Trophoblast cell (in vitro differentiated cells and primary cell): Measurements from ENCODE around the gene EMID1.

Source experiments
- DNase-seq, 2 donors: peaks; one replicate each; pipeline ENCODE4 v3.0.0-alpha.2; 2016
- H2AFZ ChIP-seq: 2 replicates; pipeline ENCODE4 v1.6.1; 2013; ENCODE audit warnings: low read length, moderate library complexity, mild to moderate bottlenecking; ENCODE audit not compliant: insufficient read depth, poor library complexity
- H2AK5ac ChIP-seq: 2 replicates; pipeline ENCODE4 v1.6.1; 2013; ENCODE audit warnings: mild to moderate bottlenecking, low read length
- H2BK120ac ChIP-seq: 2 replicates; pipeline ENCODE4 v1.6.1; 2013; ENCODE audit warnings: low read length, mild to moderate bottlenecking, moderate library complexity; ENCODE audit not compliant: insufficient read depth, poor library complexity
- H2BK12ac ChIP-seq: 2 replicates; pipeline ENCODE4 v1.6.1; 2013; ENCODE audit warnings: mild to moderate bottlenecking, low read length, moderate library complexity
- H2BK5ac ChIP-seq: 2 replicates; pipeline ENCODE4 v1.6.1; 2013; ENCODE audit warnings: low read length, low read depth, moderate library complexity, mild to moderate bottlenecking; ENCODE audit not compliant: poor library complexity
- H3K14ac ChIP-seq: 2 replicates; pipeline ENCODE4 v1.6.1; 2013; ENCODE audit warnings: mild to moderate bottlenecking, low read length
- H3K18ac ChIP-seq: 2 replicates; pipeline ENCODE4 v1.6.1; 2013; ENCODE audit warnings: mild to moderate bottlenecking, low read length
- H3K23ac ChIP-seq: 2 replicates; pipeline ENCODE4 v1.6.1; 2013; ENCODE audit warnings: low read length
- H3K27ac ChIP-seq: 2 replicates; pipeline ENCODE4 v1.5.1; 2013; ENCODE audit warnings: low read depth, mild to moderate bottlenecking, inconsistent platforms, low read length, moderate library complexity
- H3K27me3 ChIP-seq: 2 replicates; pipeline ENCODE4 v1.6.1; 2013; ENCODE audit warnings: inconsistent platforms, mild to moderate bottlenecking, low read length, moderate library complexity; ENCODE audit not compliant: insufficient read depth
- H3K36me3 ChIP-seq, 2 experiments: 1 replicate in 1 of 2; 2 replicates in 1 of 2; pipeline ENCODE4 v1.6.1; 2013; ENCODE audit warnings: low read length in 2 of 2, mild to moderate bottlenecking in 2 of 2, moderate library complexity in 1 of 2; ENCODE audit not compliant: insufficient read depth in 2 of 2, control insufficient read depth in 1 of 2
- H3K4ac ChIP-seq: 2 replicates; pipeline ENCODE4 v1.6.1; 2013; ENCODE audit warnings: low read depth, mild to moderate bottlenecking, low read length, moderate library complexity
- H3K4me1 ChIP-seq, 2 experiments: 1 replicate in 1 of 2; 2 replicates in 1 of 2; pipeline ENCODE4 v1.6.1; 2013; ENCODE audit warnings: low read length in 2 of 2, mild to moderate bottlenecking in 2 of 2, moderate library complexity in 1 of 2; ENCODE audit not compliant: insufficient read depth in 2 of 2, control insufficient read depth in 1 of 2
- H3K4me2 ChIP-seq: 2 replicates; pipeline ENCODE4 v1.6.1; 2013; ENCODE audit warnings: inconsistent platforms, mild to moderate bottlenecking, low read length, moderate library complexity
- H3K4me3 ChIP-seq: 2 replicates; pipeline ENCODE4 v1.5.1; 2013; ENCODE audit warnings: mild to moderate bottlenecking, low read depth, low read length, inconsistent platforms
- H3K79me1 ChIP-seq: one replicate; pipeline ENCODE4 v1.6.1; 2013; ENCODE audit warnings: low read length
- H3K79me2 ChIP-seq: 2 replicates; pipeline ENCODE4 v1.6.1; 2013; ENCODE audit warnings: low read length, mild to moderate bottlenecking; ENCODE audit not compliant: control insufficient read depth, insufficient read depth, poor library complexity
- H3K9ac ChIP-seq: 2 replicates; pipeline ENCODE4 v1.6.1; 2013; ENCODE audit warnings: mild to moderate bottlenecking, low read length
- H3K9me3 ChIP-seq: 2 replicates; pipeline ENCODE4 v1.6.1; 2013; ENCODE audit warnings: low read depth, mild to moderate bottlenecking, control low read depth, inconsistent platforms, low read length; ENCODE audit not compliant: insufficient read depth
- H4K12ac ChIP-seq: 2 replicates; pipeline ENCODE4 v1.6.1; 2013; ENCODE audit warnings: low read depth, mild to moderate bottlenecking, low read length, moderate library complexity
- H4K8ac ChIP-seq: 2 replicates; pipeline ENCODE4 v1.6.1; 2013; ENCODE audit warnings: low read depth, mild to moderate bottlenecking, low read length, moderate library complexity
- H4K91ac ChIP-seq: one replicate; pipeline ENCODE4 v1.6.1; 2013; ENCODE audit warnings: low read depth, mild to moderate bottlenecking, low read length, moderate library complexity
- WGBS: extraction: QIAGEN DNeasy Blood & Tissue Kit; methylation state at CpG from one replicate; pipeline ENCODE4 v1.1.7; 2013; ENCODE audit warnings: missing lambda C conversion rate; ENCODE audit not compliant: insufficient read length, insufficient coverage; ENCODE audit errors: extremely low coverage; 5-methylcytosine and 5-hydroxymethylcytosine counted together

EMID1 gene

GRCh38 chr22:29263791-29264276, 58.1 kb downstream of the EMID1 start:
- Histone ChIP-seq H3K14ac (no peak overlapping the region), H3K23ac (no peak overlapping the region), H3K4me1 (peaks cover 9% of the 10 kb centered on the region in 2 experiments), H2AFZ (no peak overlapping the region), H2AK5ac (no peak overlapping the region), H4K8ac (no peak overlapping the region), H3K9ac (no peak overlapping the region), H4K91ac (no peak overlapping the region), H4K12ac (no peak overlapping the region), H3K79me2 (peaks cover 20% of the 10 kb centered on the region), H2BK12ac (no peak overlapping the region), H3K36me3 (peaks cover 28 to 38% of the 10 kb centered on the region in 2 experiments), H3K27me3 (no peaks in the 10 kb centered on the region), H3K9me3 (no peaks in the 10 kb centered on the region), H3K18ac (no peak overlapping the region), H3K27ac (no peak overlapping the region), H3K4me2 (no peak overlapping the region), H2BK120ac (no peak overlapping the region), H3K79me1 (peaks cover 19% of the 10 kb centered on the region), H3K4me3 (no peak overlapping the region), H3K4ac (no peak overlapping the region), H2BK5ac (no peak overlapping the region)
- DNase-seq, result no peak
- no CpG with 5 or more reads among the region's 14 CpGs for WGBS

DNA sequence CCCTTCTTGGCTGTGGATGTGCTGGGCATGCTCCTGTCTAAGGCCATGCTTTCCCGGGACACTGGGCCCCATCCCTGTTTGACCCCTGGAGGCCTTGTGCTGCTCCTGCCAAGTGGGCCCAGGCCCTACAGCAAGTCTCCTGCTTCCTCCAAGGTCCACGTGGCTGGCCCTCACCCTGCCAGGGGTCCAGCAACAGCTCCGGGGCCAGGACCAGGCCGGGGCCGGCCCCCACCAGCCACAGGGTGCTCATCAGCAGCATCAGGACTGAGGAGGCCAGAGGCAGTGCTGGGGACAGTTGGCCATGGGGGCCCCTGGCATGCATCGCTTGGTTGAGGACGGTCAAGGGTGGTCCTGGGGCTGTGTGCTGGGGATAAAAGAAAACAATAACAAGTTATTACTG, 59.6 kb downstream of the EMID1 start:
- Histone ChIP-seq H3K79me1 (peaks cover 22% of the 10 kb centered on the region), H4K91ac (no peak overlapping the region), H3K4me1 (peaks cover 9 to 14% of the 10 kb centered on the region in 2 experiments), H4K8ac (no peak overlapping the region), H2AK5ac (no peak overlapping the region), H3K27ac (no peak overlapping the region), H3K18ac (no peak overlapping the region), H4K12ac (no peak overlapping the region), H3K14ac (no peak overlapping the region), H2AFZ (no peak overlapping the region), H3K23ac (no peak overlapping the region), H2BK12ac (no peak overlapping the region), H3K4me2 (no peak overlapping the region), H2BK120ac (no peak overlapping the region), H3K27me3 (no peaks in the 10 kb centered on the region), H3K4ac (no peak overlapping the region), H3K36me3 (peaks cover 23 to 30% of the 10 kb centered on the region in 2 experiments), H3K9ac (no peak overlapping the region), H3K4me3 (no peak overlapping the region), H3K79me2 (peaks cover 34% of the 10 kb centered on the region), H3K9me3 (no peaks in the 10 kb centered on the region), H2BK5ac (no peak overlapping the region)
- no CpG with 5 or more reads among the region's 7 CpGs for WGBS
- DNase-seq, result no peak

GRCh38 chr22:29265929-29266328, 60.2 kb downstream of the EMID1 start:
- Histone ChIP-seq H2AK5ac (no peak overlapping the region), H3K9me3 (no peaks in the 10 kb centered on the region), H2BK120ac (no peak overlapping the region), H2BK5ac (no peak overlapping the region), H3K23ac (no peak overlapping the region), H3K36me3 (peaks cover 17 to 24% of the 10 kb centered on the region in 2 experiments), H3K79me1 (peaks cover 22% of the 10 kb centered on the region), H3K27ac (no peak overlapping the region), H3K79me2 (peaks cover 36% of the 10 kb centered on the region), H3K9ac (no peak overlapping the region), H3K14ac (no peak overlapping the region), H4K12ac (no peak overlapping the region), H2BK12ac (no peak overlapping the region), H3K4me1 (peaks cover 9 to 15% of the 10 kb centered on the region in 2 experiments), H3K18ac (no peak overlapping the region), H4K8ac (no peak overlapping the region), H3K27me3 (no peaks in the 10 kb centered on the region), H3K4ac (no peak overlapping the region), H3K4me2 (no peak overlapping the region), H3K4me3 (no peak overlapping the region), H2AFZ (no peak overlapping the region), H4K91ac (no peak overlapping the region)
- no peak for DNase-seq
- no CpG with 5 or more reads among the region's 4 CpGs for WGBS

DNA sequence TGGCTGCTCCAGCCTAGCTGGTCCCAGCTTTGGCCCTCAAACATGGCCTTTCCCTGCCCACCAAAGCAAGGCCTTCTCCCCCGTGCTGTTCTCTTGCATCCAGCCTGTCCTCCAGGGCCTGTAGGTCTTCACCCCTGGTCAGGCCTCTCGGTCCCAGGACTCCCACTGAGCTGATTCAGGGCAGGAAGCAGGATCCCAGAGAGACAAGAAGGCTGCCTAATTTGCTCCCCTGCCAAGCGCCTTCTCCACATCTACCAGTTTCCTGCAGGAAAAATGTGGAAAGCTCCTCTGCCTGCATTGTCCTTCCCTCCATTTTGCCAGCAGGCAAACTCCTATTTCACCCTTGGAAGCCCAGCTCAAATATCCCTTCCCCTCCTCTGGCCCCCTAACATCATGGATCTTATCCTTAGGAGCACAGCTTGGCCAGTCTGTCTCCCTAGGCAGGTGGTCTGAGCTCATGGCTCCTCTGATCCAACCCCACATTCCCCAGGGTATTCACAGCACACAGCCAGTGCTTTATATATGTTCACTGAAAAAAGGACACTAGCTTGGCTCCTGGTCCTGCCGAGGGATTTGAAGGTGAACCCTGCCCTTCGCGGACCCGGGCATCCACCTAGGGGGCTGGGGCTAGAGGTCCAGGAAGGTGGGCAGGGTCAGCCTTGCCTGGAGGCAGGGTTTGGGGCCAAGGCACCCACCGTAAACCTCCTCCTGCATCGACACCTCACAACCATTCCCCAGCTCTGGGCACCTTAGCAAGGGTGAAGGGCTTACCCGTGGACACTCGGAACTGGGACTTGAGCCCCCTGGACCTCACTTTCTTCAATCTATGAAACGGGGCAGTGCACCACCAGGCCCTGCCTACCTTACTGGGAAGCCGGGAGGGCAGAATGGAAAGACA, 61.1 kb downstream of the EMID1 start:
- Histone ChIP-seq H3K79me2 (peaks cover 37% of the 10 kb centered on the region), H3K23ac (no peak overlapping the region), H3K27ac (no peak overlapping the region), H3K79me1 (peaks cover 22% of the 10 kb centered on the region), H4K8ac (peak overlapping the region; percentile 99), H2AFZ (peak overlapping the region; percentile 90), H3K4ac (peak overlapping the region; percentile 98), H3K18ac (peak overlapping the region; percentile 95), H4K12ac (peak overlapping the region; percentile 97), H2BK120ac (peak overlapping the region; percentile 100), H3K9ac (peak overlapping the region; percentile 77), H3K4me3 (peak overlapping the region; percentile 90), H2BK12ac (no peak overlapping the region), H2AK5ac (peak overlapping the region; percentile 49), H3K4me2 (peak overlapping the region; percentile 91), H3K14ac (peak overlapping the region; percentile 98), H3K9me3 (no peaks in the 10 kb centered on the region), H3K4me1 (peaks cover 9 to 15% of the 10 kb centered on the region in 2 experiments), H3K27me3 (no peaks in the 10 kb centered on the region), H3K36me3 (peaks cover 17 to 22% of the 10 kb centered on the region in 2 experiments), H2BK5ac (peak overlapping the region; percentile 100), H4K91ac (peak overlapping the region; percentile 100)
- no CpG with 5 or more reads among the region's 13 CpGs for WGBS
- DNase-seq, result no peak
